ENCODE data around the gene ENOSF1. TPM values are rescaled to one million over a fixed set of nuclear protein-coding genes. Genes with fewer than 3 reads are reported as not detected.

Gene ENOSF1
- total and polyA plus RNA-seq, 10 of the 15 experiments (the other 5 are each of a cell fraction or from before 2014, with no cell fraction given): 12.5 to 43.3 (median 29.5) TPM

- TF ChIP-seq BCL11A (IDR thresholded peaks at IDR 0.05; ENCODE audit: low read depth, low read length) (no peak), PML (IDR thresholded peaks at IDR 0.05; ENCODE audit: low read length) (no peak)
Observed at GRCh38 chr18:659597-659996, 52.8 kb downstream of the ENOSF1 start (continued).

GRCh38 chr18:658947-659533 lies 53.4 kb downstream of the ENOSF1 start:
- Histone ChIP-seq H3K27me3 (replicated peaks in 1 of 2; ENCODE audit: control insufficient read depth in 2 of 2, insufficient read depth in 2 of 2, low read length in 1 of 2) (no peaks in the 10 kb centered on the region), H2AFZ (ENCODE audit: control insufficient read depth, low read depth, low read length) (peak overlapping the region; percentile 85; the same call in 1 of the 2 replicates), H3K27ac (ENCODE audit: control insufficient read depth, insufficient read depth) (peak overlapping the region; percentile 86), H3K9ac (ENCODE audit: control insufficient read depth, insufficient read depth, low read length) (peak overlapping the region; percentile 85), H3K4me1 (ENCODE audit: control insufficient read depth, insufficient read depth, low read length) (peaks cover 7% of the 10 kb centered on the region), H3K79me2 (ENCODE audit: control insufficient read depth, insufficient read depth, low read length) (peaks cover 37% of the 10 kb centered on the region), H4K20me1 (ENCODE audit: control insufficient read depth, insufficient read depth) (no peaks in the 10 kb centered on the region), H3K9me3 (replicated peaks; ENCODE audit: control insufficient read depth, insufficient read depth, low read length) (peaks cover 6% of the 10 kb centered on the region; the same call in 2 of the 3 replicates), H3K4me2 (ENCODE audit: control insufficient read depth, insufficient read depth) (peak overlapping the region; percentile 70), H3K36me3 (ENCODE audit: control insufficient read depth in 2 of 2, insufficient read depth in 2 of 2, low read length in 1 of 2) (peaks cover 8 to 21% of the 10 kb centered on the region in 2 experiments; a peak in 3 of 4 replicates), H3K4me3 (peak overlapping the region; percentile 92)
- WGBS (ENCODE audit: insufficient coverage, insufficient replicate concordance, low lambda C conversion rate, missing lambda C conversion rate): 77% methylated on average over 10 of the region's 10 CpGs
- SMC1A ChIA-PET (ENCODE audit: uncharacterized antibody, unreplicated experiment): interaction anchor here (0.6 to 1.5 kb wide), 12 partner anchors 7 to 171 kb away, joined by 3 to 12 read pairs (median 3); no protein-coding TSS in a partner anchor
- POLR2A ChIA-PET: interaction anchor here (0.6 to 1.4 kb wide), 5 partner anchors 12 to 151 kb away, joined by 3 to 7 read pairs (median 4); no protein-coding TSS in a partner anchor
- DNase-seq (ENCODE audit: low read depth, low spot score): no peak
- CTCF ChIA-PET: interaction anchor here (0.6 to 3.8 kb wide), 8 partner anchors 15 to 181 kb away, joined by 3 to 18 read pairs (median 3); no protein-coding TSS in a partner anchor
- TSS peak; percentile 61 for BruUV-seq (replicated peaks)
- no peak for TF ChIP-seq CHD4 (IDR thresholded peaks at IDR 0.05)
- TF ChIP-seq DPF2 (IDR thresholded peaks at IDR 0.05): no peak
- RAD21 ChIA-PET (ENCODE audit: unreplicated experiment): interaction anchor here (1.4 to 3.0 kb wide), 8 partner anchors 10 to 171 kb away, joined by 3 to 13 read pairs (median 6); no protein-coding TSS in a partner anchor
- intact Hi-C loops (cut with micrococcal nuclease; ENCODE audit: unreplicated experiment): loop anchor here (5.0 kb wide), 1 partner anchor 153 kb away; the partner anchor contains the start of gene YES1
- no peak for ATAC-seq
- FAIRE-seq: no peak
- in situ Hi-C loops (cut with MboI): loop anchor here (5.0 kb wide), 1 partner anchor 153 kb away; the partner anchor contains the start of gene YES1

Measured in GM12878 (cell line).